WTC11 (cell line): ENCODE data around the gene GLOD4.

Source experiments
- CTCF ChIP-seq: fragments of 200-600 bp; IDR thresholded peaks from 2 replicates; pipeline ENCODE4 v1.8.0; 2022; ENCODE audit warnings: antibody characterized with exemption
- E2F4 ChIP-seq: sonication (generic); formaldehyde crosslinking; IDR thresholded peaks from 2 replicates; pipeline ENCODE4 v1.8.1; 2022; ENCODE audit warnings: low read depth, mild to moderate bottlenecking, moderate library complexity, missing genetic modification reagents, borderline replicate concordance
- JUN ChIP-seq: sonication (generic); formaldehyde crosslinking; IDR thresholded peaks from 2 replicates; pipeline ENCODE4 v1.8.0; 2023; ENCODE audit warnings: mild to moderate bottlenecking, missing genetic modification reagents

- TF ChIP-seq E2F4 (CRISPR knock-in tag), result no peak
- TF ChIP-seq JUN (CRISPR knock-in tag), result no peak
- TF ChIP-seq CTCF, result no peak
Observed at GRCh38 chr17:725746-726145, 56.3 kb downstream of the GLOD4 start.
